Type B pancreatic cell (in vitro differentiated cells): ENCODE results near the gene PBX3. TPM values are rescaled to one million over a fixed set of nuclear protein-coding genes. Genes with fewer than 3 reads are reported as not detected.

Experiments used
- DNase-seq: peaks from one replicate; pipeline ENCODE4 v3.0.0; 2021; ENCODE audit warnings: mixed read lengths; ENCODE audit not compliant: unreplicated experiment; ENCODE audit errors: extremely low spot score
- H3K27ac Mint-ChIP-seq: 2 replicates; pipeline ENCODE4 v1.8.0; 2021; ENCODE audit warnings: mild to moderate bottlenecking, mixed read lengths
- H3K27me3 Mint-ChIP-seq: 2 replicates; pipeline ENCODE4 v1.8.0; 2021; ENCODE audit warnings: mixed read lengths
- H3K36me3 Mint-ChIP-seq: 2 replicates; pipeline ENCODE4 v1.8.0; 2021; ENCODE audit warnings: mixed read lengths
- H3K4me1 Mint-ChIP-seq: one replicate; pipeline ENCODE4 v1.8.0; 2021; ENCODE audit warnings: mixed read lengths; ENCODE audit not compliant: unreplicated experiment
- H3K4me3 Mint-ChIP-seq: 2 replicates; pipeline ENCODE4 v1.8.0; 2021; ENCODE audit warnings: mild to moderate bottlenecking, mixed read lengths
- H3K9me3 Mint-ChIP-seq: 2 replicates; pipeline ENCODE4 v1.8.0; 2021; ENCODE audit warnings: mixed read lengths
- CTCF ChIP-seq: fragments of 200-600 bp; sonication (generic); conservative IDR thresholded peaks from 2 replicates; pipeline ENCODE4 v1.5.0; 2021; ENCODE audit warnings: antibody characterized with exemption, mild to moderate bottlenecking
- total RNA-seq: library from RNA; stranded (reverse); gene quantifications from 2 replicates; pipeline ENCODE4 v1.2.1, GENCODE V29; 2021; ENCODE audit warnings: low replicate concordance

The PBX3 gene
- total RNA-seq, 1 donor from 2014 or later: 60.9 TPM

- no peak for TF ChIP-seq CTCF
- Mint-ChIP-seq H3K27ac (no peak overlapping the region), H3K27me3 (no peaks in the 10 kb centered on the region), H3K9me3 (no peaks in the 10 kb centered on the region), H3K4me3 (no peak overlapping the region), H3K36me3 (no peaks in the 10 kb centered on the region), H3K4me1 (peaks cover 37% of the 10 kb centered on the region)
- DNase-seq: no peak
Observed at GRCh38 chr9:125902214-125902613, 155.0 kb downstream of the PBX3 start.

DNA sequence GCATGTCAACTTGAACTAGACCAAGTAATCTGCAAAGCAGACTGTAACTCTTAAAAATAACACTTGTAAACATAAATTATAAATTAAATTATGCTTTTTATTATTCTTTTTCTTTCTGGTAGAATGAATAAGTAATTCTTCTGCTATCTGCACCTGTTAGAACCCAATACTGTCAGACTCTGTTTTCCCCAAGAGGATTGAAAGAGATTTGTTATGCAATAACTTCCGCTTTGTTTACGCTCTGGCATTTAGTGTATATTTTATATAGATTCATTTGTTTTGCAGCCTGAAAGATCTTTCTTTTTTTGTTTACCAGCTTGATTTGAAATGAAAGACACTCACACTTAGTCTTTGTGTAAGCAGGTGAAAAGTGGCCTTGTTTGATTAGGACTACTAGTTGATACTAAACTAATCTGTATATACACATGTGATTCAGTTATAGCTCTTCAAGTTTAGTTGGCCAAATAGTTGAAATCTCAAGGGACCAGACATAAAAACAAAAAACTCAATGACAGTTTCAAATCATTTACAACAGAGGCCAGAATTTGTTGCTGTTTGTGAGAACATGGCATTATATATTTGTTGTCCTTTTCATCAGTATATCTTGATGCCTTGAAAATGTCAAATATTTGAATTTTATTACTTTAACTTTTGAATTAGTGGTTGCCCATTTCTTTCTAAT, 155.8 kb downstream of the PBX3 start:
- no peaks in the 10 kb centered on the region for H3K36me3 Mint-ChIP-seq
- H3K27me3 Mint-ChIP-seq: no peaks in the 10 kb centered on the region
- DNase-seq: no peak
- no peak for TF ChIP-seq CTCF
- peaks cover 41% of the 10 kb centered on the region for H3K4me1 Mint-ChIP-seq
- no peak overlapping the region for H3K27ac Mint-ChIP-seq
- no peak overlapping the region for H3K4me3 Mint-ChIP-seq
- no peaks in the 10 kb centered on the region for H3K9me3 Mint-ChIP-seq

- H3K36me3 Mint-ChIP-seq: no peaks in the 10 kb centered on the region
- H3K9me3 Mint-ChIP-seq: no peaks in the 10 kb centered on the region
- peaks cover 49% of the 10 kb centered on the region for H3K4me1 Mint-ChIP-seq
- no peaks in the 10 kb centered on the region for H3K27me3 Mint-ChIP-seq
- H3K4me3 Mint-ChIP-seq: peak overlapping the region; percentile 27
- DNase-seq: no peak
- H3K27ac Mint-ChIP-seq: no peak overlapping the region
- no peak for TF ChIP-seq CTCF
Observed at GRCh38 chr9:125904155-125904851, 157.1 kb downstream of the PBX3 start.

DNA sequence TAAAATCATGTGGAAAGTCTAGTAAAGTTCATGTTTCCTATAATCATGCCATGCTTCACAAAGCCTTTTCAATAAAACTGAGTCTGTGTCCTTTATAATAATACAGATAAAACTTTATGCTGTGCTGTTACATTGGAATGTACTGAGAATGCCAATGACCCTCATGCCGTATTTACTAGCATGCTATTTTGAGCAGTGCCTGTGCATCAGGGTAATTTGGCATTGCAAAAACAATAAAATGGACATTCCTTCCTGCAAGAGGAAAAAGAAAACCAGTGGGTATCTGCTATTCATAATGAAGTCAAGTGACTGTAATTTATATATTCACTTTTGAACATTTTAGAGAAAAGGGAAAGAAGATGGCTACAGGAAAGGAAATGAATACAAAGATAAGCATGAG, 159.0 kb downstream of the PBX3 start:
- no peak overlapping the region for H3K27ac Mint-ChIP-seq
- H3K4me1 Mint-ChIP-seq: peaks cover 56% of the 10 kb centered on the region

DNA sequence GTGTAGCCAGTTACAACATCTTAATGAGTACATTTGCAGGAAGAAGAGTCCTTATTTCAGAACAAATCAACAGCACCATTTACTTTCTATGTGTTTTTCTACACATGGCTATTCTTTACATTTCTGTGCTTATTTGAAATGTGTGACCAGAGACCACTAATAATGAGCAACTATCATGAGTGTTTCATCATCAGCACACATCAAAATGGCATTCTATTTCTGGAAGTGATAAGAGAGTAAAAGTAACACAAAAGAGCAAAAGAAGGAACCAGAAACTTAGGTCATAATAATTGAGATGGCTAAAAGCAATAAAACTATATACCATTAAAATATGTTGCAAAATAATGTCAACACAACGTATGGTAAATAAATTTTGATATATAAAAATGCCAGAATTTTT, 159.7 kb downstream of the PBX3 start:
- peaks cover 56% of the 10 kb centered on the region for H3K4me1 Mint-ChIP-seq
- H3K27me3 Mint-ChIP-seq: no peaks in the 10 kb centered on the region
- DNase-seq: no peak
- no peaks in the 10 kb centered on the region for H3K36me3 Mint-ChIP-seq
- no peak overlapping the region for H3K4me3 Mint-ChIP-seq
- no peak overlapping the region for H3K27ac Mint-ChIP-seq
- TF ChIP-seq CTCF: no peak
- H3K9me3 Mint-ChIP-seq: no peaks in the 10 kb centered on the region

More for the DNA sequence above, 159.0 kb downstream of the PBX3 start:
- Mint-ChIP-seq H3K27me3 (no peaks in the 10 kb centered on the region), H3K9me3 (no peaks in the 10 kb centered on the region), H3K36me3 (no peaks in the 10 kb centered on the region), H3K4me3 (no peak overlapping the region)
- no peak for DNase-seq
- no peak for TF ChIP-seq CTCF
